GM06990 (cell line): ENCODE measurements around the gene PLEKHD1.
"Not testable (repeated sequence)": the region's sequence is repeated elsewhere in the genome, so short reads cannot be mapped to it uniquely, and the experiment has no call there.

Experiments
- DNase-seq: peaks from one replicate; pipeline ENCODE4 v3.0.0-alpha.2; 2011; ENCODE audit not compliant: insufficient read length; ENCODE audit errors: extremely low read depth
- H3K27me3 ChIP-seq: replicated peaks from 2 replicates; pipeline ENCODE4 v1.6.0; 2011; ENCODE audit warnings: low read length; ENCODE audit not compliant: control insufficient read depth, insufficient read depth
- H3K36me3 ChIP-seq: 2 replicates; pipeline ENCODE4 v1.5.1; 2011; ENCODE audit warnings: low read length; ENCODE audit not compliant: control insufficient read depth, insufficient read depth
- H3K4me3 ChIP-seq: replicated peaks from 2 replicates; pipeline ENCODE4 v1.5.1; 2011; ENCODE audit warnings: low read depth, mild to moderate bottlenecking, control low read depth, low read length
- CTCF ChIP-seq: IDR thresholded peaks from 2 replicates; pipeline ENCODE4 v1.5.1; 2011; ENCODE audit warnings: low read length, control low read depth, mild to moderate bottlenecking, inconsistent platforms; ENCODE audit not compliant: insufficient read depth, poor library complexity, severe bottlenecking

The PLEKHD1 gene

GRCh38 chr14:69490219-69490918, 5.8 kb downstream of the PLEKHD1 start:
- H3K4me3 ChIP-seq: no peak overlapping the region
- no peak for DNase-seq
- peaks cover 2% of the 10 kb centered on the region for H3K27me3 ChIP-seq
- no peak for TF ChIP-seq CTCF
- H3K36me3 ChIP-seq: no peaks in the 10 kb centered on the region

GRCh38 chr14:69491193-69491592, 6.7 kb downstream of the PLEKHD1 start:
- no peak overlapping the region for H3K4me3 ChIP-seq
- no peak for TF ChIP-seq CTCF
- H3K27me3 ChIP-seq: peaks cover 2% of the 10 kb centered on the region
- DNase-seq: no peak
- H3K36me3 ChIP-seq: no peaks in the 10 kb centered on the region

GRCh38 chr14:69493038-69493437, 8.5 kb downstream of the PLEKHD1 start:
- Histone ChIP-seq H3K4me3 (no peak overlapping the region), H3K27me3 (peaks cover 2% of the 10 kb centered on the region), H3K36me3 (no peaks in the 10 kb centered on the region)
- no peak for DNase-seq
- no peak for TF ChIP-seq CTCF

GRCh38 chr14:69493791-69494190, 9.3 kb downstream of the PLEKHD1 start:
- H3K27me3 ChIP-seq: peaks cover 2% of the 10 kb centered on the region
- TF ChIP-seq CTCF: no peak
- H3K4me3 ChIP-seq: no peak overlapping the region
- H3K36me3 ChIP-seq: no peaks in the 10 kb centered on the region
- DNase-seq: no peak

- no peaks in the 10 kb centered on the region for H3K36me3 ChIP-seq
- no peak for TF ChIP-seq CTCF
- H3K27me3 ChIP-seq: peaks cover 2% of the 10 kb centered on the region
- no peak overlapping the region for H3K4me3 ChIP-seq
- DNase-seq: no peak
Measured at GRCh38 chr14:69495341-69495921, 10.9 kb downstream of the PLEKHD1 start.

- not testable (repeated sequence) for DNase-seq, H3K36me3 ChIP-seq, H3K27me3 ChIP-seq, H3K4me3 ChIP-seq
Measured at GRCh38 chr14:69497866-69498265, 13.3 kb downstream of the PLEKHD1 start.

GRCh38 chr14:69498286-69498685, 13.8 kb downstream of the PLEKHD1 start:
- not testable (repeated sequence) for H3K36me3 ChIP-seq, H3K4me3 ChIP-seq, DNase-seq, H3K27me3 ChIP-seq
